HG03432 (cell line): Measurements from ENCODE around the gene CCDC40.

ENCODE experiments used
- ATAC-seq: cut with Tn5 transposase; IDR thresholded peaks from one replicate; pipeline ENCODE4 v1.9.1; 2021; ENCODE audit warnings: mild to moderate bottlenecking, moderate library complexity; ENCODE audit not compliant: unreplicated experiment

CCDC40 gene

DNA sequence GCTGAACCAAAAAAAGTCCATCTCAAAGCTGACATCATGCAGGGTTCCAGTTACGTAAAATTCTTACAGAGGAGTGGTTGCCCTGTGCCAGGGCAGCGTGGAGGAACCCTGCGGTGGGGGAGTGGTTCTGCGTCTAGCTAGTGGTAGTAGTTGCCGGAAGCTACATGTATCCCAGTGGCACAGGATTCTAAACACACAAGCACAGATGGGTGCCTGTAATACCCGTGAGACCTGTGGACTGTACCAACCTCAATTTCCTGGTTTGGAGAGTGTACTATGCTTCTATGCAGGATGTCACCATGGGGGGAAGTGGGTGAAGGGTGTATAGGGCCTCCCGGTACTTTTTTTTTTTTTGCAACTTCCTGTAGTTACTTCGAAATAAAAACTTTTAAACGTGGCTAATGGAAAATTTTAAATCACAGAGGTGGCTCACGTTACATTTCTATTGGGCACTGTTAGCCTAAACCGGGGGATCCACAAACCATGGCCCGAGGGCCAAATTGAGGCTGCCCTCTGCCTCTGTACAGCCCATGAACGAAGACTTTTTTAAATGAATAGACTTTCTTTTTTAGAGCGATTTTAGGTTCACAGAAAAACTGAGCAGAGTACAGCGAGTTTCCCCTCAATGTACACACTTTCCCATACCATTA, 39.3 kb upstream of the CCDC40 start:
- no peak for ATAC-seq

DNA sequence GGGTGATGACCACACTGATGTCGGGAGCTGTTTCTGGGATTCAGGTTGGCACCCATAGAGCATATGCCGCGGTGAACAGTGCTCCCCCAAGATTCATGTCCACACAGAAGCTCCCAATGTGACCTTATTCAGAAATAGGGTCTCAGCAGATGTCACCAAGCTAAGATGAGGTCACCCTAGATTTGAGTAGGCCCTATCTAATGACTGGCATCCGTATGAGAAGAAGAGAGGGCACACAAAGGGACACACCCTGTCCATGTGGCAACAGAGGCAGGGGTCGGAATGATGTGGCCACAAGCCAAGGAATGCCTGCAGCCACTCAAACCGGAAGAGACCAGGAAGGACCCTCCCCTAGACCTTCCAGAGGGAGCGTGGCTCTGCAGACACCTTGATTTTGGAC, 36.3 kb upstream of the CCDC40 start:
- no peak for ATAC-seq

GRCh38 chr17:80000981-80001775, 35.3 kb upstream of the CCDC40 start:
- no peak for ATAC-seq

DNA sequence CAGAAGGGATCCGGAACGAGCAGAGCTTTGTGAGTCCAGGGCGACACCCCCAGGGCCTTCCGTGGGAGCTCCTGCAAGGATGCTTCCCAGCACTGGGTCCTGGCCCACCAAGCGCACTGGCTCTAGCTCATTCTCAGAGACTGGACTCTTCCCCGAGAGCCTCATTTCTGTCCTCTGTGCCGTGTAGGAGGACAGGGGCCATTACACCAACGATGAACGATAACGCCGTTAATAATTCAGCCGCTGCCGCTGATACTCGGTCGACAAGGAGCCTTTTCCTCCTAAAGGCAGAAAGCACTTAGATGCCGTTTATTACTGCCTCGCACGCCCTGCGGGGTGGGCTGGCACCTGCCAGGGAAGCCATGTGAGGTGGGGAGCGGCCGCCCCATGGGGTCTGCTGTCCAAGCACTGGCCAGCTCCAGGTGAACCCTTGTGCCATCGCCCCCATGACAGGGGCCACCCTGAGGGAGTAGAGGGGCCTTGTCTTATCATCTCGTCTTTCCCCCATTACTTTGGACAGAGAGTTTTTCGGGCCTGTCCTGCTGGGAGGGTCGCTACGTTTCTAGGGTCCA, 34.3 kb upstream of the CCDC40 start:
- ATAC-seq, result no peak

DNA sequence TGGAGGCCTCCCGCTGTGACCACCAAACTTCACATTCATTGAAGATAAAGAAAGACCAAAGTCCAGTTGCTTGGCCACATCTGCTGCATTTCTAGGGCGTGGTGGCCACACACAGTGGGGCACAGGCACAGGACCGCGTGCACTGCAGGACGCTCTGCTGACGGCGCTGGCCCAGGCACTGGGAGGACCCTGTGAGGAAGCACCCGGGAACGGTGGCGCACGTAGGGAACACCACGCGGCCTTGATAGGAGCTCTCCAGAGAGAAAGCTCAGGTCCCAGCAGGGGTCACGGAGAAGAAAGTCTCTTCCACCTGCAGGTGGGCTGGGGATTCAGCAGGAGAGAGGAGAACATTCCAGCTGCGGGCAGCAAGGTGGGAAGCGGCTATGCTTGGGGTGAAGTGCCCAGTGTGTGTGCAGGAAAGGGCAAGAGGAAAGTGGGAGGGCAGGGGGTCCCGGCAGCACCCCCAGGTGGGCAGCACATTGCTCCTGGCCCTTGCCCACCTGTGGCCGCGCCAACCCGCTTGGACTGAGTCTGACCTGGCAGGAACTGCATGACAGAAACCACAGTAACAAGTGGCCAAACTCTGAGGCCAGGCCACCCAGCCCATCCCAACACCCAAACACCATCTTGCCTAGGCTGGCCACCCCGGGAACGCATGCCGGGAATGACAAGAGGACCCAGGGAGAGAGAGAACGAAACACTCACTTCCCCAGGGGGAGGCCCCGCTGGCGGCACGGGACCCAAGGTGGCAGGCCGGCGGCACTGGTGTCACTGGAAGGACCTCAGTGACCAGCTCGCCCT, 33.6 kb upstream of the CCDC40 start:
- ATAC-seq, result no peak

DNA sequence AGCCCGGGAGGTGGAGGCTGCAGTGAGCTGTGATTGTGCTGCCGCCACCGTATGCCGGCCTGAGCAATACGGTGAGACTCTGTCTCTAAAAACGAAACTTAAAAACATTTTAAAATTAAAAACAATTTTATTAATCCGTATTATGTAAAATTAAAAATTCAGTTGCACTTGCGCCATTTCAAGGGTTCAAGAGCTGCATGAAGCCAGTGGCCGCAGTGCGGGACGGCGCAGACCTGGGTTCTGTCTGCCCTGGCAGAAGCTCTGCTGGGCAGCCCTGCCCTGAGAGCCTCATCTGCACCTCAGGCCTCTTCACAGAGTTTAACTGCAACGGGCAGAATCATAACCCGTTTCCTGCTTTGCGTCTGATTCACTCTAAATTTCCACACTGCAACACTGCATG, 32.5 kb upstream of the CCDC40 start:
- no peak for ATAC-seq

GRCh38 chr17:80005360-80006338, 30.8 kb upstream of the CCDC40 start:
- ATAC-seq, result no peak

DNA sequence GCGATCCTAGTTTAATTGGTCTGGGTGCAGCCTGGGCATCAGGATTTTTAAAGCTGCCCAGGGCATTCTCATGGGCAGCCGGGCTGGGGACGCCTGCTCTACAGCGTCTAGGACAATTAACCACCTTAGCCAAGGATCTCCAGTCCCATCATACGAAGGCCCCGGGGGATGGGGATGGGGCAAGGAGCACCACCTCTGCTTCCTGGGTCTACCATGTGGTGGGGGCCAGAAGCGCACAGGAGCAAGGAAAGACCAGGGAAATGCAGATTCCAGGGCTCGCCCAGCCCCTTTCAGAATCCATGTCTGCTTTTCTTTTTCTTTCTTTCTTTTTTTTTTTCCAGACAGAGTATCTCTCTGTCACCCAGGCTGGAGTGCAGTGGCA, 30.1 kb upstream of the CCDC40 start:
- no peak for ATAC-seq

DNA sequence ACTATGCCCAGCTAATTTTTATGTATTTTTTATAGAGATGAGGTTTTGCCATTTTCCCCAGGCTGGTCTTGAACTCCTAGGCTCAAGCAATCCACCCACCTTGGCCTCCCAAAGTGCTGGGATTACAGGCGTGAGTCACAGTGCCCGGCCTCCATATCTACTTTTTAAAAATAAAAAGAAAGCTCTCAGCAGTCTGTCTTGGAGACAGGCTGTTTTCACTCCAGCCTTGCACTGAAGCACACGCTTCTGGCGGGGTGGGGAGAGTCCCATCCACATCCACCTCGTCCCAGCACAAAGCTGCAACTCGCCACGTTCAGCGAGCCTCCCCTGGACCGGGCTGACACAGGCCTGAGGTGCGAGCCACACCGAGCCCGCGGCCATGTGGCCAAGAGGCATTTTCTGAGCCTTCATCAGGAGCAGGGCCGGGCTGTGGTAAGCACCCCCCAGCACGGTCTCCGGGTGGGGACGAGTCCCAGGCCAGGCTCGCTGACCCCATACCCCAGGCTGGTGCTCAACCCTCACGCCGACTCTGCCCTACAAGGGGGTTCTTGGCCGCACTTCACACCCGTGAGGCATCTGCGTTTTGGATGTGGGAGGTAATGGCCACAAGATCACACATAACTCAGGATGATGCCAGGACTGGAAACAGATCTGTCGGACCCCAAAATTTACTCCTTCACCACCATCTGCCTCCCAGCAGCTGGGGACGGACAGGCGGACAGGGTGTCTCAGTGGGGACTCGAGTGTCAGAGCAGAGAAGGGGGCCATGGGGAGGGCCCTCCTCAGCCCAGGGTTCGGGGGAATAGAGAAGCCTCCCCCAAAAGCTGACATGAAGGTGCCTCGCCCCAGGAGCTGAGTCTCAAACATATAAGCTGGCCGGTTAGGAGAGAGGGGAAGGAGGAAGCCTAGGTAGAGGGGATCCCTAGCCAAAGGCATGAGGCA, 29.4 kb upstream of the CCDC40 start:
- ATAC-seq, result no peak

DNA sequence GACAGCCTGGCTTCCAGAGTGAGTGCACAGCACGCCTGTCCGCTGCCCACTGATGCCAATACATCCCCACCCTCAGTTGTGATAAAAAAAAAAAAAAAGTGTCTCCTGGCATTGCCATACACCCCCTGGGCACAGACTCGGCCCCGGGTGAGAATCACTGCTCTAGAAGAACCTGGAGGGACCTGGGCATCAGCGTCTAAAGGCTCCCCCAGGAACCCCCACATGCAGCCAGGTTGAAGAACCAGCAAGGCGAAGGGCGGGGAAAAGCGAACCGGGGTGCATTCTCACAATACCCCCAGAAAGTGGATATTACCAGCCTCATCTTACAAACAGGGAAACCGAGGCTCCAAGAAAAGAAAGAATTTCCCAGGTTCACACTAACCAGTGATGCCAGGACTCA, 28.5 kb upstream of the CCDC40 start:
- ATAC-seq, result no peak

DNA sequence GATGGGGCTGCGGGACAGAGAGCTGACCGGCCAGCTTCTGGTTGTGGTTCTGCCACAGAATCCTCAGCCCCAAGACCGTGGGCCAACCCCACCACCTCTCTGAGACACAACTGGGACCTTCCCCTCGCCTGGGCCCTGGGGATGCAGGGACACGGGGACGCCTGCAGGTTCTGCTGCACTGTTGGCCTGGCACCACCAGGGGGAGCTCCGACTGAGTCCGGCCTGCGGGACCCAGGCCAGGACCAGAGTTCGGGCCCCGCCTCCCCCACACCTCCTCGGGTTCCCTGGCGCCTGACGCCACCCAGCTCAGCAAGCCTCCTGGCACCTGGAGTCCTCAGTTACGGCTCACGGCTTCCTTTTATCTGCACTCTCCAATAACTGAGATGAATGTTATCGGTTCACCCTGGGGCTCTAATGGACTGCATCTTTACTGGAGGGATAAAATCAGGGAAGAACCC, 28.0 kb upstream of the CCDC40 start:
- ATAC-seq, result no peak

DNA sequence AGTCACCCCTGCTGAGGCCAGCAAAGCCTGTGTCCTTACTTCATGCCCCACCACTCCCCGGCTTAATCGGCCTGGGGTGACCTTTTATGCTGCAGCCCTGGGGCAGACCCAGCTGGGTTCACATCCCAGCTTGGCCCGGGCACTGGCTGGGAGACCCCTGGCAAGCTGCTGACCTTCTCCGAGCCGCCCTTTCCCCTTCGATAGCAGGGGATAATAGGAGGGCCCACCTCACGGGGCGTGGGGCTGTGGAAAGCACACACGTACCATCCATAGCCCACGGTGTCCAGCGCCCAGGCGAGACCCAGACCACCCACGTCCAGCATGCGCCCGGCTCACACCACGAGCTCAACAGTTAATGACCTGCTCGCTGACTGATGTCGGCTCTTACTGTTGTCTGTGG, 27.6 kb upstream of the CCDC40 start:
- ATAC-seq, result no peak

GRCh38 chr17:80009391-80010282, 26.8 kb upstream of the CCDC40 start:
- ATAC-seq, result no peak

GRCh38 chr17:80010283-80010858, 26.1 kb upstream of the CCDC40 start:
- ATAC-seq, result no peak

DNA sequence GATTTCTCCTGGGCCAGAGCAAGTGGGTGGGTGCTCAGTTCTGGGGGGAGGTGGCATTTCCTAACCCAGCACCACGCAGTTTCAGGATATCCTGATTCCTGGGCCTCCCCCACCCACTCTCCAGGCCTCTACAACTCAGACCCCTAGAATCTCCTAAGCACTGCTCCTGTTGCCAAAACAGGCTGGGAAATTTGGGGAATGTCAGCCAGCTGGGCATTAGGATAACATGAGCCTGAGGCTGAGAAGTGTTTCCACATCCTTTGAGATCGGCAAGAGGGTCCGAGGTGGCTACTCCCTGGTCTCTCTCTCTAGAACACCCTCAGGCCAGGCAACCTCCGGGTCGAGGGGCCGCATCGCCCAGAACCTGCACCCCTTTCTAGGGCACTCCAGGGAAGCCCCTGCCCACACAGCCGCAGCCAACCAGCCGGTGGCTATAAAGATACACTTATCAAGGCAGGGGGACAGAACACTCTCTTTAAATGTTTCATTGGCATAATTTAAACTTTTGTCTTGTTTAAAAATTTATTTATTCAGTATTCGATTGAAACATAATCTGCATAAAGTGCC, 24.4 kb upstream of the CCDC40 start:
- no peak for ATAC-seq

GRCh38 chr17:80012765-80013741, 23.4 kb upstream of the CCDC40 start:
- ATAC-seq, result no peak
